Adipocyte (in vitro differentiated cells): ENCODE results near the gene PUS7.
"Not testable (repeated sequence)": the region's sequence is repeated elsewhere in the genome, so short reads cannot be mapped to it uniquely, and the experiment has no call there.

Experiments
- DNase-seq: peaks from one replicate; pipeline ENCODE4 v3.0.0-alpha.2; 2015; ENCODE audit warnings: low read depth
- H3K27me3 ChIP-seq: replicated peaks from 2 replicates; pipeline ENCODE4 v1.7.0; 2013; ENCODE audit warnings: mild to moderate bottlenecking, low read length, moderate library complexity; ENCODE audit not compliant: control insufficient read depth, insufficient read depth
- H3K36me3 ChIP-seq: 2 replicates; pipeline ENCODE4 v1.7.0; 2013; ENCODE audit warnings: low read length, mild to moderate bottlenecking, moderate library complexity; ENCODE audit not compliant: control insufficient read depth, insufficient read depth, severe bottlenecking
- H3K4me1 ChIP-seq: 2 replicates; pipeline ENCODE4 v1.7.0; 2013; ENCODE audit warnings: mild to moderate bottlenecking, low read length, moderate library complexity; ENCODE audit not compliant: control insufficient read depth, insufficient read depth
- H3K4me3 ChIP-seq: 2 replicates; pipeline ENCODE4 v1.7.0; 2013; ENCODE audit warnings: mild to moderate bottlenecking, low read length, moderate library complexity
- H3K9ac ChIP-seq: 2 replicates; pipeline ENCODE4 v1.7.0; 2013; ENCODE audit warnings: mild to moderate bottlenecking, low read length, moderate library complexity
- H3K9me3 ChIP-seq: 2 replicates; pipeline ENCODE4 v1.7.0; 2013; ENCODE audit warnings: mild to moderate bottlenecking, low read length, moderate library complexity; ENCODE audit not compliant: control insufficient read depth

Gene PUS7

GRCh38 chr7:105524840-105525239 lies 2.8 kb upstream of the PUS7 start:
- no peak for DNase-seq
- Histone ChIP-seq H3K36me3 (no peaks in the 10 kb centered on the region), H3K9ac (no peak overlapping the region), H3K4me1 (peaks cover 12% of the 10 kb centered on the region), H3K9me3 (no peaks in the 10 kb centered on the region), H3K27me3 (no peaks in the 10 kb centered on the region), H3K4me3 (no peak overlapping the region)

DNA sequence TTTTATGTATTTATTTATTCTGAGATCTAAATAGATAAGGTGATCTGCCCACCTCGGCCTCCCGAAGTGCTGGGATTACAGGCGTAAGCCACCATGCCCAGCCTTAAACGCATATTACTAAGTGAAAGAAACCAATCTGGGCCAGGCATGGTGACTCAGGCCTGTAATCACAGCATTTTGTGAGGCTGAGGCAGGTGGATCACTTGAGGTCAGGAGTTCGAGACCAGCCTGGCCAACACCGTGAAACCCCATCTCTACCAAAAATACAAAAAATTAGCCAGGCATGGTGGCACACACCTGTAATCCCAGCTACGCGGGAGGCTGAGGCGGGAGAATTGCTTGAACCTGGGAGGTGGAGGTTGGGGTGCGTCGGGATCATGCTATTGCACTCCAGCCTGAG lies 2.4 kb upstream of the PUS7 start:
- H3K27me3 ChIP-seq, H3K4me3 ChIP-seq, H3K9me3 ChIP-seq, H3K36me3 ChIP-seq, H3K9ac ChIP-seq, DNase-seq: not testable (repeated sequence)
- peaks cover 12% of the 10 kb centered on the region for H3K4me1 ChIP-seq

- DNase-seq, result peak; percentile 80
Measured at GRCh38 chr7:105521027-105521716, 899 bp downstream of the PUS7 start.

DNA sequence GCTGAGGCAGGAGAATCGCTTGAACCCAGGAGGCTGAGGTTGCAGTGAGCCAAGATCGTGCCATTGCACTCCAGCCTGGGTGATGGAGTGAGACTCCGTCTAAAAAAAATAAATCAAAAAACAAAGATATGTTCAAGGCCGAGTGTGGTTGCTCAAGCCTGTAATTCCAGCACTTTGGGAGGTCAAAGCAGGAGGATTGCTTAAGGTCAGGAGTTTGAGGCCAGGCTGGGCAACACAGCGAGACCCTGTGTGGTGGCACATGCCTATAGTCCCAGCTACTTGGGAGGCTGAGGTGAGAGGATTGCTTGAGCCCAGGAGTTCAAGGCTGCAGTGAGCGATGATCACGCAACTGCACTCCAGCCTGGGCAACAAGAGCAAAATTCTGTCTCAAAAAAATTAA lies 1.5 kb downstream of the PUS7 start:
- Histone ChIP-seq H3K4me3 (peak overlapping the region; percentile 93), H3K4me1 (peaks cover 12% of the 10 kb centered on the region), H3K9ac (peak overlapping the region; percentile 95)
- not testable (repeated sequence) for DNase-seq, H3K27me3 ChIP-seq, H3K36me3 ChIP-seq, H3K9me3 ChIP-seq

More at GRCh38 chr7:105521027-105521716, 899 bp downstream of the PUS7 start:
- Histone ChIP-seq H3K4me3 (peak overlapping the region; percentile 93), H3K9ac (peak overlapping the region; percentile 95), H3K36me3 (peaks cover 5% of the 10 kb centered on the region), H3K4me1 (peaks cover 12% of the 10 kb centered on the region), H3K9me3 (no peaks in the 10 kb centered on the region), H3K27me3 (no peaks in the 10 kb centered on the region)

DNA sequence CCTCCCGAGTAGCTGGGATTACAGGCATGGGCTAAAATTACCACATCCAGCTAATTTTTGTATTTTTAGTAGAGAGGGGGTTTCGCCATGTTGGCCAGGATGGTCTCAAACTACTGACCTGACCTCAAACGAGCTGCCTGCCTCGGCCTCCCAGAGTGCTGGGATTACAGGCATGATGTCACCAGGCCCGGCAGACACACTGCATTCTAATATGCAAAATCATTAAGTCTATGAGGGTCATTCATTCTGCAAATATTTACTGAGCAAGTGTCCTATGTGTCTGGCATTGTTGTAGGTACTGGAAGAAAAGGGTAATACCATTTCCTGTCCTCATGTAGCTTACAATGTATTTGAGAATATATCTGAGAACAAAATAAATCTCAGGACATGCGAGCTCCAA lies 2.7 kb downstream of the PUS7 start:
- H3K9ac ChIP-seq, result no peak overlapping the region
- H3K4me1 ChIP-seq, result peaks cover 12% of the 10 kb centered on the region
- no peak overlapping the region for H3K4me3 ChIP-seq
- H3K27me3 ChIP-seq, result no peaks in the 10 kb centered on the region
- H3K36me3 ChIP-seq, result peaks cover 5% of the 10 kb centered on the region
- H3K9me3 ChIP-seq, result no peaks in the 10 kb centered on the region
- no peak for DNase-seq

DNA sequence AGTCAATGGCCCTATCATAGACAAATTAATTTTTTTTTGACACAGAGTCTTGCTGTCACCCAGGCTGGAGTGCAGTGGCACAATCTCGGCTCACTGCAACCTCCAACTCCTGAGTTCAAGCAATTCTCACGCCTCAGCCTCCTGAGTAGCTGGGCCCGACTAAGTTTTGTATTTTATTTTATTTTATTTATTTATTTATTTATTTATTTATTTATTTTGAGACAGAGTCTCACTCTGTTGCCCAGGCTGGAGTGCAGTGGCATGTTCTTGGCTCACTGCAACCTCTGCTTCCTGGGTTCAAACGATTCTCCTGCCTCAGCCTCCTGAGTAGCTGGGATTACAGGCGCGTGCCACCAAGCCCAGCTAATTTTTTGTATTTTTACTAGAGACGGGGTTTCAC lies 6.5 kb downstream of the PUS7 start:
- DNase-seq, H3K4me3 ChIP-seq, H3K9ac ChIP-seq: not testable (repeated sequence)

GRCh38 chr7:105512926-105513526 lies 9.0 kb downstream of the PUS7 start:
- Histone ChIP-seq H3K4me3 (no peak overlapping the region), H3K36me3 (peaks cover 3% of the 10 kb centered on the region), H3K27me3 (no peaks in the 10 kb centered on the region), H3K9me3 (no peaks in the 10 kb centered on the region), H3K9ac (no peak overlapping the region), H3K4me1 (no peaks in the 10 kb centered on the region)
- DNase-seq, result no peak

More for the DNA sequence above, 6.5 kb downstream of the PUS7 start:
- H3K9me3 ChIP-seq, H3K36me3 ChIP-seq, H3K4me1 ChIP-seq, H3K27me3 ChIP-seq: not testable (repeated sequence)

DNA sequence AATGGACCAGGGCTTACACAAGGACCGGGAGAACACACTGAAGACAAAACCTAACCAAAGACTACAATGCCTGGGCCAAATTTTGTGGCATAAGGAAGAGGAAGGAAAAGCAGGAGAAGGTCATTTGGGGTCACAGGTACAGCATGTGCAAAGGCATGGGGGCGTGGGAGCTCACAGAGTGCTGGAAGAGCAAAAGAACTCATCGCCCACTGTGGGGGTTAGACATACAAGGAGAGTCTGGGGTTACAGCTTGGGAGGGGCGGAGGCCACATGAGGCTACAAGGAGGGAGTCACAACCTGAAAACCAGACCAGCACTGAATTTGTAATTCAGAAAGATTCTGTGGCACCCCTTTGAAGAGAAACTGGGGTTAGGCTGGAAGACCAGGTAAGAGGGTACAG lies 9.7 kb downstream of the PUS7 start:
- Histone ChIP-seq H3K36me3 (peaks cover 9% of the 10 kb centered on the region), H3K9me3 (no peaks in the 10 kb centered on the region), H3K4me1 (no peaks in the 10 kb centered on the region), H3K27me3 (no peaks in the 10 kb centered on the region), H3K4me3 (no peak overlapping the region), H3K9ac (no peak overlapping the region)
- DNase-seq, result no peak

DNA sequence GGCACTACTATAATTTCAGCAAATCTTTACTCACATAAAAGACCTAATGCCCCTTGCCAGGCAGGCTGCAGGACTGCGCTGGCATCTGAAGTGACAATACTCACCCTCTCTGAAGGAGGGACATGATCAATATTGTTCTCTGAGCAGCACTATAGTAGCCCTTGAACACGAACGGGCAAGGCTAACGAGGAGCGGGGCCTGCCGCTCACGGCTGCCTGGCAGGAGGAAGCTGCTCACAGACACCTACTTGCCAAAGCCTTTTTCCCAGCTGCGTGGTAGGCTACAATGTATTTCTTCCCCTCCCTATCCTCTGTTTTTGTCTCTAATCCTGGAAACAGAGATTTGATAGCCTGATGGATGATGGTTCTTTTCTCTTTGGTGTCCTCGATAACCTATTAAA lies 19.9 kb downstream of the PUS7 start:
- DNase-seq, result no peak
- no peaks in the 10 kb centered on the region for H3K27me3 ChIP-seq
- H3K4me1 ChIP-seq, result no peaks in the 10 kb centered on the region
- H3K36me3 ChIP-seq, result peaks cover 46% of the 10 kb centered on the region
- no peak overlapping the region for H3K4me3 ChIP-seq
- no peak overlapping the region for H3K9ac ChIP-seq
- no peaks in the 10 kb centered on the region for H3K9me3 ChIP-seq

DNA sequence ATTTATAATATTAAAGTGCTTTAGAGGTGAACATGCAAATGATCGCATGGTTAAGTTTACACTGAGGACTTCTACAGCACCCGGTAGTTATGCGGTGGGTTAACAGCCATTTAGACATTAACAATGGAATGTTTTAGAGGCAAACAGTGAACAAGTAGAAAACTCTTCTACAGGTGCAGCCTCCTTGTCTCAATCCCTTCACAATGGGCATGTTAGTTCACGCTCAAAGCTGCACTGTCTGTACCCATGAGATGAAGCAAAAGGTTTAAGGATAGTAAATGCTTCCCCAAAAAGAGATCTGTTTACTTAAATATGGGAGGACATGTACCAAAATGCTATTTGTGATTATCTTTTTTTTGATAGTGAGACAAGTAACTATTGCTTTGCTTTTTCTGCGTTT lies 25.1 kb downstream of the PUS7 start:
- Histone ChIP-seq H3K9me3 (no peaks in the 10 kb centered on the region), H3K4me1 (peaks cover 9% of the 10 kb centered on the region), H3K27me3 (no peaks in the 10 kb centered on the region), H3K9ac (no peak overlapping the region), H3K36me3 (peaks cover 34% of the 10 kb centered on the region), H3K4me3 (no peak overlapping the region)
- no peak for DNase-seq

- Histone ChIP-seq H3K9me3 (no peaks in the 10 kb centered on the region), H3K9ac (no peak overlapping the region), H3K27me3 (no peaks in the 10 kb centered on the region), H3K4me1 (peaks cover 9% of the 10 kb centered on the region), H3K36me3 (peaks cover 32% of the 10 kb centered on the region), H3K4me3 (no peak overlapping the region)
- DNase-seq, result peak; percentile 62
Measured at GRCh38 chr7:105496521-105496920, 25.6 kb downstream of the PUS7 start.

DNA sequence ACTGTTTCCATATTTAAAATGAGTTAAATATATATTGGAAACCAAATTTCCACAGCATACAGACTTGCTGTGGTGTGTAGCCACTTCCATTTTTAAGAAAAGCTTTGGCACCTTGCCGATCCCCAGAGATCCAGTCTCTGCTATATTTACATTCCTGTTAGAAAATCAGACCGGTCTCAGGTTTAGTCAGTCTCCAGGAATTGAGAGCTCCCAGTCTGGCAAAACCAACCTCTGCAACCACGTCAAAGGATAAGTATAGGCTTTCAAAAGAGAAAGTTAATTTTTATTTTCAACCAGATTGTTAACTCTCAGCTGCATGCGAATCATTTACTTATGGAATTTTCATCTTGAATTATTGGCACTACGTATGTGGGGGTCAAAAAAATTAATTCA lies 28.2 kb downstream of the PUS7 start:
- Histone ChIP-seq H3K9me3 (no peaks in the 10 kb centered on the region), H3K4me1 (peaks cover 9% of the 10 kb centered on the region), H3K27me3 (no peaks in the 10 kb centered on the region), H3K36me3 (peaks cover 8% of the 10 kb centered on the region), H3K9ac (no peak overlapping the region), H3K4me3 (no peak overlapping the region)
- peak; percentile 89 for DNase-seq
